MM.1S (cell line): ENCODE data around the gene KCNQ1.

Experiments
- CTCF ChIP-seq: fragments of 300-600 bp; sonication (generic); IDR thresholded peaks from 2 replicates; pipeline ENCODE4 v1.5.1; 2016; ENCODE audit warnings: antibody characterized with exemption, low read length, mixed read lengths
- EZH2phosphoT487 ChIP-seq: fragments of 300-600 bp; sonication (generic); IDR thresholded peaks from 2 replicates; pipeline ENCODE4 v1.6.1; 2018; ENCODE audit warnings: antibody characterized with exemption, low read length

GRCh38 chr11:2584434-2584811 is 139.6 kb downstream of the KCNQ1 start:
- TF ChIP-seq CTCF = no peak
- TF ChIP-seq EZH2phosphoT487 = no peak
